NCI-H2196 treated with DMSO at 0.1 percent for 48 hours (cell line): ENCODE results near the gene SGIP1.
"Not testable (repeated sequence)": the region's sequence is repeated elsewhere in the genome, so short reads cannot be mapped to it uniquely, and the experiment has no call there.

Experiments
- DNase-seq: peaks from one replicate; lab custom pipeline; 2025; ENCODE audit not compliant: unreplicated experiment; lab: John Stamatoyannopoulos, UW

The SGIP1 gene

DNA sequence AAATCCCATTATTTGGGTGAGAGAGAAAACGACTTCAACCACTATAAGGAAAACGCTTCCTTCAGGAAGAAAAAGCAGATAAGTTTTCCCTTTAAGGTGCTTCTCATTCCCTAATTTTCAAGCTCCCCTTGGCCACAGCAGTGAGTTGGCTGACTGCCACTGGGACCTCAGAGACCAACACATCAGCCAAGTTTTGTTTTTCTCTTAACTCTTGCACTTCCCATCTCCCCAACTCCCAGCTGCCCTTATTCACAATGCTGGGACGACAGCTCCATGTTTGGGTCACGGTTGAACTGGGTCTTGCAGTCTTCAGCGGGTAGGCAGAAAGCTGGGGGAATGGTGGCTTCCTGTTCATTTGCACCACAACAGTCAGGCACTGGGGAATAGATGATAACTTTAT lies 18.9 kb downstream of the SGIP1 start:
- no peak for DNase-seq

DNA sequence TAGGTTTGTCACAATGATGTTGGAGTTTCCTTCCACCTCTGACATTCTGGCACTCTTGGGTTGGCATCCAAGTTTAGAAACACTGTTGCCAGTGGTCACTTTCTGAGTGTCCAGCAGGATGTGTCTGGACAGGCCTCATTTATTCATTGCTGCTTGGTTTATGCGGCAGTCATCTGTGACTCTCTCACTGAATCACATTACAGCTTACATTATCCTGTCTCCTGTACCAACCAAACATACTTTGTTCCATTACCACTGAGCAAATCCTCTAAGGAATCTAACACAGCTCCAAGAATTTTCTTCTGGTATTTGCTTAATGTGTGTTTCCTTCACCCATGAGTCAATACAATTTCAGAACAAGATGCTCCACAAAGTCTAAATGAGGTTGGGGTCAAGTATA lies 19.9 kb downstream of the SGIP1 start:
- no peak for DNase-seq

DNA sequence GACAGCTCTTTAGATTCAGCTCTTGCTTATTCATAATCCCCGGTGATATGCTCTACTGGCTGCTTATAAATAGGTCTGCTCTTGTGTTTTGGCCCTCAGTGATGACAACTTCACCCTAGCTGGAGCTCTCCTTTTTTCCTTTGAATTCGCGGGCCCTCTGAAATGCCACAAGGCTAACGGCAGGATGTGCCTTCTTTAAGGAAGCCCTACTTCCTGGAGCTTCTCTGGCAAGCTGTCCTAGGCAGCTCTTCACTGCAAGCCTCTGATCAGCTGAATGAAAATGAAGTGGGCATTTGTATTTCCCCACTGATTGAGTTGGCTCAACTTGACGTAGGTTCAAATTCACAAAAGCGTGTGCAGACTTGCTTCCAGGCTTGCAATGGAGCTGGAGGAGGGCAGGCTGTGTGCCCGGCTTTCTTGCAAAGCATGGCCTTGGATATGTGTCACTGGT lies 22.2 kb downstream of the SGIP1 start:
- no peak for DNase-seq

DNA sequence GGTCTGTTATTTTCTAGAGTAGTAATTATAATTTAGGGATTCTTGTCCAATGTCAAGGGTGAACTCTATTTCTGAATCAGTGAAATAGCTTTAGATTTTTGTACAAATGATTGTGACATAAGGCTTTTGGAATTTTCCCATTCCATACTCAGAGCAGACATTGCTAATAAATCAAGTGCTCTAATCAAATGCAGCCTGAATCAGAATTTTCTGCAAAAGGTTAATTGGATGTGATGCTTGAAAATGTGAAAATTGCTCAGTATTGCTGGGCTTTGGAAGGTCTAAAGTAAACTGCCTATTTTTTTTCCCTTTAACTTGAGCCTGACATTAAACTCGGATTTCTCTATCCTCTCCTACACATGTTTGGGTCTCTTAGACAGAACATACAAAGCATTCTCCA lies 23.2 kb downstream of the SGIP1 start:
- DNase-seq, result no peak

DNA sequence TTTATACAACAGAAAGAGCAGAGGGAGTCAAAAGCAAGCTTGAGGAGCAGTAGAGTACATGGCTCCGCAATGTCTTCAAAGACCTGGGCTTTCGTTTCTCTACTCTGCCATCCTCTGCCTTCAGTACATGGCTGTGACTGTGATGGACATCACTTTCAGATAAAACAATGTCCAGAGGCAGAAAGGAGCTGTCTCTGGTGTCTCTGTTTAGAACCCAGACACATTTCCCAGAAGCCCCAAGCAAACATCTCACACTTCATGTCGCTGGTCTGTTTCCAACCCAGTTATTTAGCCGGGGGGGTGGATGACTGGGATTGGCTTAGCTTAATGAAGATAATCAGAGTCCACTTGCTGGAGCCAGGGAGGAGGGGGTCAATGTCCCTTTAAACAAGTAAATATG lies 25.6 kb downstream of the SGIP1 start:
- DNase-seq, result no peak

DNA sequence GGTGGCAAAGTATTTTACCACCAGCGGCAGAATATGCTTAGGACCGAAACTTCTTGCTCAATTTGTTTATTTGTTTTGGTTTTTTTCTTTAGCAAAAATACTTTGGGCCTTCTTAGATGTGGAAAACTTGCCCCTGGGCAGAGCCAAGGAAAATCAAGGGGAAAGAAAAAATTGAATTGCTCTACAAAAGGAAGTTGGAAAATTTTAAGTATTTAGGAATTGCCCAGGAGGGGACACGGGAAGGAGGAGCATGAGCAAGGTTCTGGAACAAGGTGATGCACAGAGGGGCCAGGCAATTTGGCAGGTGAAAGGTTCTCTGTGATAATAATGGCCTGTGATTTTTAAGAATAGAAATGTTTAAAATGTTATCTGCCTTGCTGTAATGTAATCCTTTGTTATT lies 28.6 kb downstream of the SGIP1 start:
- no peak for DNase-seq

DNA sequence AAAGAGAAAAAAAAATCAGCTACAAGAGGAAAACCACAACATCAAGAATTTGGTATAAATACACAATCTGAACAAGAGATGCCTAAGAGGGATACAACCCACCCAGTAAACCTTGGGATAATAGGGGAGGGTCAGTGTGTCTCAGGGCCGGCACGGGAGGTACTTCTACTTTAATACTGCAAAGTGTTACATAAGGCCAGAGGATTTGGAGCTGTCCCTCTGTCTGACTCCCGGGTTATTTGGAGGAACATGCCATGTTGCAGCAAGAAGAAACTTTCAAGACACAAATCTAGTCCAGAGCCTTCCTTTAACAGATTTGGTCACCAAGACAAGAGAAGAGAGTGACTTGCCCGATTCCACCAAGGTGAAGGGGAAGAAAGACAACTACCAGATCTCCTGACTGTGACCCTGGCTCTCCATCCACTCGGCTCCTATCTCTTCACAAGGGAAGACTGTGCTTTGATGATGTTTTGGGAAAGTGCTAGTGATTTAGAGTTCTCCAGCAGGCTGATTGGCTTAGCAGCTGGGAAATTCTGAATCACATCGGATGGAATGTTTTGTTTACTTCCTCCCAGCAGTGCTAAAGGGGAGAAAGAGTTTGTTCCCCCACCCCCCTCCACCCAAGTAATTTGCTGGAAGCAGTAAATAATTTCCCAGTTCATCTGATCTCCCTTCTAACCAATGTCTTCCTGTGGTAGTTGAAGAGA lies 29.3 kb downstream of the SGIP1 start:
- no peak for DNase-seq

DNA sequence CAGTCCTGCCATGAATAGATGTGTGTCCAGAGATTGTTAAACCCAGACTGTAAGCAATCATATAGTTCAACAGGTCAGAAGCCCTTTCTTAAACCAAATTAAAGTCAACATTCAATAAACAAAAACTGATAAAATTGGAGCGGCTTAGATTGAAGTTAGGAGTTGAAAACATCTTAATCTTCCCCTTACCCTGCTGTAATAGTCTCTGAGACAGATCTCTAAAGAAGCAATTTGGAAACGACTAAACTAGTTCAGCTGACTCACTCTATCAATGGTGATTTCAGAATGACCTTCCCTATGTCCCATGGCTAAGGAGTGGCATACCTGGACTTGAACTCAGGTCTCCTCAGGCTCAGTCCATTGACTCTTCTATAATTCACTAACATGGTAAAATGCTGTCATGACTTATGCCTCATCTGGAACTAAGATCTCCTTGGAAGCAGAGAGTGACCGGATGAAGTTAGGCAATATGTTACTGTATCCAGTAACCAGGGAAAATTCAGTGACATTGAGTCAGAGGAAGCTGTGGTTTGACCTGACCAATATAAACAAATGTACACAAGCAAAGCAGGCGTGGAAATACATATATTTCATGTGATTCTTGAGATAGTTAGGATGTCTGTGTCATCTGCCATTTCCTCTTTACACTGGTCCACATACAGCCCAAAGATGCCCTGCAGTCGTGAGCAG lies 30.1 kb downstream of the SGIP1 start:
- DNase-seq, result no peak

DNA sequence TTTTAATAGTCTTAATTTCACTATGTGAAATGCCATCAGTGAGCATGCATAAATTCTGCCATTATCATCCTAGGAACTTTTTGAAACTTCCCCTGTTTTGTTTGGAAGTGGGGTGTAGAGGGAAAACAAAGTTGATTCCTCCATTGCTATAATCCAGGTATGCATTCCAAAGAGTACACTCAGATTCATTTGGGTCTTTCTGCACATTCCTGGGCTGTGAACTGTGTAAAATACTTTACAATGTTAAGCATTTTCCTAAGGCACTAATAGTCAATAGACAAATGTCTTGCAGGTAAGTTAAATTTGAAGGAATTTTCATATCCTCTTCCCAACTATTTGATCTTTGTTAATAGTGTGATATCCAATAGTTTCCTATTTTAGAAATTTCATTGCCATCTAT lies 36.2 kb downstream of the SGIP1 start:
- DNase-seq, result no peak

DNA sequence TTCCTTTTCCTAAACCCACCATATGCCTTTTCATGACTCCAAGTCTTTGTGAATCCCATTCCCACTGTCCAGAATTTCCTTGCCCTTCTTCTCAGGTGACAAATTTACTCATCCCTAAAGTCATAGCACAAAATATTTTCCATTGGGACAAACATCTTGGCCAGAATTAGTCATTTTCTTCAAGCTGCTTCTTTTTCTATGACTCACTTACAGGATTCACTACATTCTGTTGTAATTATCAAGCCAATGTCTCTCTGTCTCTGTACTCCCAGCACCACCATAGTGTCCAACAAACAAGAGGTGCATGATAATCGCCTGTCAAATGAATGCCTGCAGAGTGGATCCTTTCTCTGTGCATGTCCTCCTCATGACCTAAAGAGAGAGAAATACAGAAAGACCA lies 37.8 kb downstream of the SGIP1 start:
- no peak for DNase-seq

DNA sequence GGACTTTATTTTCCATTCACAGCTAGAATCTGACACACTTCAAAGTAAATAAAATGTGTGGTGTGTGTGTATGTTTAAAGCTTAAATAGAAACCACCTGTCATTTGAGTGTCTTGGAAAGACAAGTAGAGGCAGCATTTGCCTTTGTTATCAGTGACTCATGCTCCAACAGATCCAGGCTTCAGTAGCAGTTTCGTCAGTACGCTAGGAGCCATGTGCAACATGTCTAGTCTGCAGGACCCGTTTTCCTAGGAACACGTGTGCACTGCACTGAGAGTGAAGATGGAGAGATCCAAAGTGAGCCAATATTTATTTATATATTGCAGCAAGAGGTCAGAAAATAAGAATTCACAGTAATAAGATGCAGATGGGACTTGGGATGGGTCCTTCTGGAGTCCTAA lies 41.8 kb downstream of the SGIP1 start:
- no peak for DNase-seq

DNA sequence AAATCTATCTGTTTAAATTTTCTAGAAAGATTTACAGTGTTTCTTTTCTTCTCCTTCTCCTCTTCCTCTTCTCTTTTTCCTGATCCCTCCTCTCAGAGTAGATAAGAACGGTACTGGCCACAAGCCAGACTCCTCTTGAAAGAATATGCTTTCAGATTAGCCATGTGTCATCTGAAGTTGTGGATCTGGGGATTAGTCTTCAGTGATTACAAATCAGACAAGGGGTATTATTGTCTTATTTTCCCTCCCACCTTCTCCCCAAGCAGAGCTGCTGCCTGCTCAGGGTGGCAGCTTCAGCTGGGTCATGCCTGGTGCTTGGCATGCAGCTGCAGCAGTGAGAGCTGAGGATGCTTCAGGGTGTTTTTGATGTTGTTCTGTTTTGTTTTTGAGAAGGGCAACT lies 42.7 kb downstream of the SGIP1 start:
- DNase-seq, result no peak

DNA sequence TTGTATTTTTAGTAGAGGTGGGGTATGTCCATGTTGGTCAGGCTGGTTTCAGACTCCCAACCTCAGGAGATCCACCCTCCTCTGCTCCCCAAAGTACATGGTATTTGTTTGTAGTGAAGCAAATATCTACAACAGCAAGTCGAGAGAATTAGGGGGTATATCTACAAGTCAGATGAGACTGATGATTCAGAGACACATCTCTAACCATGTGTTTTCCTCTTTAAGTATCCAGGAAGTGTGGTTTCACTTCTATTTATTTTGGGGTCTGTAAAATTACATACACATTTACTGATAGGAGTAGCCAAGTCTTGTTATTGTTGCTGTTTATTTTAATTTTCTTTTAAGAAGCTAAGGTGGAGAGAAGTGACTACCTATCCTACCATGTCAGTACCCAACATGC lies 44.9 kb downstream of the SGIP1 start:
- no peak for DNase-seq

DNA sequence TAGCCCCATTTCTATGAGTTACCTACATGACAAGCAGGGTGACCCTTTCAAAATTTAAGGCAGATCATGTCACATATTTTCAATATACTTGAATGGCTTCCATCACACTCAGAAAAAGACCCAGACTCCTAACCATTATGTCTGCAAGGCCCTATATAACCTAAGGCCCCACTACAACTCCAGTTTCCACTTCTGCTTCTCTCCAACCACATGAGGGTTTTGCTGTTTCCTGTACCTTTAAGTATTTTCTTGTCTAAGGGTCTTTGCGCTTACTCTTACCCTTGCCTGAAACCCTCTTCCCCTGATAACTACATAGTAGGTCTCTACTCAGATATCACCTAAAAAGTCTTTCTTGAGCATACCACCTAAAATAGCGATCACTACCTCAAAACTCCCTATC lies 46.1 kb downstream of the SGIP1 start:
- no peak for DNase-seq

DNA sequence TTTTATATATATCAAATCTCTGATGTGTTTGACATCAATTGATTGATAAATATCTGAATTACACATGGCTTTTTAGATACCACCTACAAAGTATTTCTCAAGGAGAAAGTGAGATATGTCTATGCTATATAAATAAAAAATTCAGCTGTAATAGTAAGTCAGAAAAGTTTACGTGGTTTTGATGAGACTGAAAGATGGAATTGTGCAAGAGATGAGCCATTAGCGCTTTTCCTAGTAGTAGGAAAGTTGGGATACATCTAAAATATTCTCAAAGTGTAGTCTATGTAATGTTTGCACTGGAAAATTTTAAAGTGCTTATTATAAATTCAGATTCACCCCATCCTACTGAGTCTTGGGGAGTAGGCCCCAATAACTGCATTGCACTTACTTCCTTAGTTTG lies 49.1 kb downstream of the SGIP1 start:
- no peak for DNase-seq

DNA sequence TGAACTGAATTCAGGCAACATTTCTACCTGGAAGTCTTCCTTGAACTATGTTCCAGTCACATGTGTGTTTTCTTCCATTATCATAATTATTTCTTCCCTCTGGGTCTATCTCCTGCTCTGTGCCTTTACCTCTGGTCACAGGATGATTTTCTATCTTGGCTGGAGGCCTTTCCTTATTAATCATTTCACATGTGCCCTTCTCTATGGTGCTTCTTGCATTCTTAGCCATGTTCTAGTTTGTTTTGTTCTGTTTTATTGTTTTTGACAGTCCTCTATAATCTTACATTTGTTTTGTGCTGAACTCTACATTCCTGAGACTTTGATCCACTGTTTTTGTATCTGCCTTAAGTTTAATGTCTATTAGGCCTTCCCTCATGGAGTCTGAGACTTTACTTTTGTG lies 51.0 kb downstream of the SGIP1 start:
- no peak for DNase-seq

DNA sequence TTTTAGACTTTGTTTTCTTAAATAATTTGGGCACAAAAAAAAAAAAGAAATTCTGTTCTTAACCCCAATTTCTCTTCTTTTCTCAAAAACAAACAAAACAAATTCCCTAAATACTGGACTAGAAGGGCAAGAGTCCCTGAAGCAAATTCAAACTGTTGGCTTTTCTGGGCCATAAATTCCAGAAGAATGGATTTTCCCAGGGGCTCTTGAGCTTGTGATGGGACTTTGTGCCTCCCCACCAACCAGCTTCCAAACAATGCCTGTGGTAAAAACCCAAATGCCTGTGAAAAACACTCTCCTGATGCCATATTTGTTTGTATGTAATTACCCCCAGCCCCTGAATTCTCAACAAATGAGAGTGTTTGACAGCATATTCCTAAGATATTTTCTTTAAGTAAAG lies 55.4 kb downstream of the SGIP1 start:
- DNase-seq, result no peak

DNA sequence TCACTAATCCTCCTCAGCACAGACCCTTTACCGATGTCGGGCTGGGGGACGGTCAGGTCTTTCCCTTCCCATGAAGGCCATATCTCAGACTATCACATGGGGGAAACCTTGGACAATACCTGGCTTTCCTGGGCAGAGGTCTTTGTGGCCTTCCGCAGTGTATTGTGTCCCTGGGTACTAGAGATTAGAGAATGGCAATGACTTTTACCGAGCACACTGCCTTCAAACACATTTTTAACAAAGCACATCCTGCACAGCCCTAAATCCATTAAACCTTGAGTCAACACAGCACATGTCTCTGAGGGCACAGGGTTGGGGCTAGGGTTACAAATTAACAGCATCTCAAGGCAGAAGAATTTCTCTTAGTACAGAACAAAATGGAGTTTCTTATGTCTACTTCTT lies 58.2 kb downstream of the SGIP1 start:
- DNase-seq, result not testable (repeated sequence)

DNA sequence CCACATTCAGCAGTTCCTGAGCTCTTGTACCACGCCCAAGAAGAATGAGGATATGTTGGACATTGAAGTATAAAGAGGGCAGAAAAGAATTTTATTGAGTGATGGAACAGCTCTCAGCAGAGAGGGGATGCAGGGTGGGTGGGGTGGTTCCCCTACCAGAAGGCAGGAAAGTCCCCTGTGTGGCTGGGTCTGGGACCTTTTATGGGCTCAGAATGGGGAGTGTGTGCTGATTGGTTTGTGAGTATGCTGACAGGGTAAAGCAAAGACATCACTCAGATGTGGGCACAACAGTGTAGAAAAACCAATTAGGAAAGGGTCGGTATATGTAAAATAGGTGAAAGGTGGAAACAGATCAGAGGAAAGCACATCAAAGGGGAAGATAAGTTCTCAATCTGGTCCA lies 62.2 kb downstream of the SGIP1 start:
- DNase-seq, result no peak

DNA sequence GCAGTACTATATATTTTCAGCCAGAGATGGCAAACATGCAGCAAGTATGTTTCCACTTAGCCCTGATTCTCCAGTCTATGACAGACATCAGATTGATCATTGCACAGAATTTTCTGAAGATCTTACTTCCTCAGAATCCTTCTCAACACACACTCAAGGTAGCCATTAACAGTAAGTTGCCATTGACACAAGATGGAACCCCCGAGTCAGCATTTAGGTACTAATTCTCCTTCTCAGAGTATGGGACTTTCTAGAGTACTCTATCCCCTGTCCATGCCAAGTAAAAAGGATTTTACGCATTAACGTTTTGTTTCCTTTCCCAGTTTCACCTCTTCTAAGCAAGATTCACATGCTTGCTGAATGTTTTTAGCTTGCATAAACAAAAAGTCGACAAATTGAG lies 63.5 kb downstream of the SGIP1 start:
- DNase-seq, result no peak

DNA sequence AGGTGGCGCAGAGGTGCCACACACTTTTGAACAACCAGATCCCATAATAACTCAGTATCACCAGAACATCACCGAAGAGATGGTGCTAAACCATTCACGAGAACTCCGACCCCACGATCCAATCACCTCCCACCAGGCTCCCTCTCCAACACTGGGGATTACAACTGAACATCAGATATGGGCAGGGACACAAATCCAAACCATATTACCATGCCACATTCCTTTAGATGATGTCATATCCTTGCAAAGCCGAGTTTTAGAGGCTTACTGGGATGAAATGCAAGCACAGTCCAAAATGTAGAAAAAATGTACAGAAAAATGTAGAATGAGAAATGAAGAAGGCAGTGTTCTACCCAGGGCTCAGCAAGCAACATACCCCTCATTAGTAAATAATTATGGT lies 64.7 kb downstream of the SGIP1 start:
- no peak for DNase-seq

DNA sequence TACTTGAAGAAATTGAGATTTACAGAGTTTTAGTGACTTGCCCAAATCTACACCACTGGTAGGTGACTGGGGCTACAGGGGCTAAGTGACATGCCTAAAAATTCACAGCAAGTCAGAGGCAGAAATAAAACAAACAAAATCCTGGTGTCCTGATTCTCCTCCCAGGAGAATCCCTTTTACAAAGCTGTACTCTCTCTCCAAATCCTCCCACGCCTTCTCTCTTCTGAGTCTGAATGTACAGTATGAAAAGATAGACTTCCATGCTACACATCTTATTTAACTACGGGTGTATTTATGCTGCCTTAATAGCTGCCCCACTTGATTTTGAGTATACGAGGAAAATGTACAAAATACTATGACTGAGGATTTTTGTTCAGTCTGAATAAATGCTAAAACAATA lies 65.4 kb downstream of the SGIP1 start:
- DNase-seq, result no peak
